Activated CD8-positive, alpha-beta memory T cell treated with anti-CD3 and anti-CD28 coated beads, Interleukin-2, amount 50 U/mL, for 48 hours (primary cell): Measurements from ENCODE around the gene XRCC1.
"Not testable (repeated sequence)": the region's sequence is repeated elsewhere in the genome, so short reads cannot be mapped to it uniquely, and the experiment has no call there.

Source experiments
- DNase-seq: peaks from one replicate; pipeline ENCODE4 v3.0.0-alpha.2; 2020

XRCC1 gene

DNA sequence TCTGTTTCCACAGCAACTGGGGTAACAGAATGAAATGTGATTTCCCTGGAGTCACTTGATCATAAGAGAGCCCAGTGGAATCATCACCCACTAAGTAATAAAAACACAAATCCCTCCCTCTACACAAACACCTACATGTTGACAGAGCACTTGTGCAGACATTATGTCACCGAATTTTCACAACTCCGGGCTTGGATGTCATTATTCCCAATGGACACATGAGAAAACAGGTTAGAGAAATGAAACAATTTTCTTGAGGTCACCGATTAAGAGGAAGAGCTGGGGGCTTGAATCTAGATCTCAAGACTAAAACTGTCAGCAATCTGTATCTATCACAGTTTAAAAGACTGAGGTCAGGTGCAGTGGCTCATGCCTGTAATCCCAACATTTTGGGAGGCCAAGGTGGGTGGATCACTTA lies 3.1 kb downstream of the XRCC1 start:
- no peak for DNase-seq

DNA sequence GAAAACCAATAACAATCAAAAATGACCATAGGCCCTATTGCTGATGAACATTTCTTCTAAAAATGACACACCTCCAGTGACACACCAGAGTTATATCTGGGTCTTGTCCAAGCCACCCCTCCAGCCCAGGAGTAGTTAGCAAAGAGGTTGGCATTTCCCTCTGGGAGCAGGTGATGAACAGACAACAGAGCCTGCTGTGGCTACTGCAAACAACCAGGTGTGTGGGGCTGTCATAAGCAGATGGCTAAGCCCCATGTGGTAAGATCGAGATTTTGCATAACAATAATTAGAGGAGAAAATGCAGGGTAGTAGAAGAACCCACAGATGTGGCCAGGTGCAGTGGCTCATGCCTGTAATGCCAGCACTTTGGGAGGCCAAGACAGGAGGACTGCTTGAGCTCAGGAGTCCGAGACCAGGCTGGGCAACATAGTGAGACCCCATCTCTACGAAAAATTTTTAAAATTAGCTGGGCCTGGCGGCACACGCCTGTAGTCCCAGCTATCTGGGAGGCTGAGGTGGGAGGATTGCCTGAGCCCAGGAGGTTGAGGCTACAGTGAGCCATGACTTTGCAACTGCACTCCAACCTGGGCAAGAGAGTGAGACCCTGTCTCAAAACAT lies 5.0 kb downstream of the XRCC1 start:
- DNase-seq, result no peak

DNA sequence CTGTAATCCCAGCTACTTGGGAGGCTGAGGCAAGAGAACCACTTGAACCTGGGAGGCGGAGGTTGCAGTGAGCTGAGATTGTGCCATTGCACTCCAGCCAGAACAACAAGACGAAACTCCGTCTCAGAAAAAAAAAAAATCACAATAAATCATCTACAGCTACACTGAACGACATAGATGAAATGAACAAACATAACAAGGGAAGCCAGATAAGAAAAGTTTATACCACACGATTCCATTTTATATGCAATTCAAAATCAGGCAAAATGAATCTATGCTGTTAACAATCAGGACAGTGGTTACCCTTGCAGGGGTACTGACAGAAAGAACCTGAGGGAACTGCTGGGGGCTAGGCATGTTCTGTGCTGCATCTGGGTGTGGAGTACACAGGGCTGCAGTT lies 5.7 kb downstream of the XRCC1 start:
- DNase-seq, result no peak

DNA sequence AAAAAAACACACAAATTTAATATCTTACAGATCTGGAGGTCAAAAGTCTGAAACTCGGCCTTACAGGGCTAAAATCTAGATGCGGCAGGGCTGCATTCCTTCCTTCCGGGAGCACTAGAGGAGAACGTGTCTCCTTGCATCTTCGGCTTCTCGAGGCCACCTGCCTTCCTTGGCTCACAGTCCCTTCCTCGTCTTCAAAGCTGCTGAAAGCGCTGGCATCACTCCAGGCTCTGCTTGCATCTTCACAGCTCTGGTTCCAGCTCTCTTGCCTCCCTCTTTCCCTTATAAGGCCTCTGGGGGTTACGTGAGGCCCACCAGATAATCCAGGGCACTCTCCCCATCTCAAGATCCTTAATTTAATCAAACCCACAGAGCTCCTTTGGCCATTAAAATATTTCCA lies 10.5 kb downstream of the XRCC1 start:
- no peak for DNase-seq

DNA sequence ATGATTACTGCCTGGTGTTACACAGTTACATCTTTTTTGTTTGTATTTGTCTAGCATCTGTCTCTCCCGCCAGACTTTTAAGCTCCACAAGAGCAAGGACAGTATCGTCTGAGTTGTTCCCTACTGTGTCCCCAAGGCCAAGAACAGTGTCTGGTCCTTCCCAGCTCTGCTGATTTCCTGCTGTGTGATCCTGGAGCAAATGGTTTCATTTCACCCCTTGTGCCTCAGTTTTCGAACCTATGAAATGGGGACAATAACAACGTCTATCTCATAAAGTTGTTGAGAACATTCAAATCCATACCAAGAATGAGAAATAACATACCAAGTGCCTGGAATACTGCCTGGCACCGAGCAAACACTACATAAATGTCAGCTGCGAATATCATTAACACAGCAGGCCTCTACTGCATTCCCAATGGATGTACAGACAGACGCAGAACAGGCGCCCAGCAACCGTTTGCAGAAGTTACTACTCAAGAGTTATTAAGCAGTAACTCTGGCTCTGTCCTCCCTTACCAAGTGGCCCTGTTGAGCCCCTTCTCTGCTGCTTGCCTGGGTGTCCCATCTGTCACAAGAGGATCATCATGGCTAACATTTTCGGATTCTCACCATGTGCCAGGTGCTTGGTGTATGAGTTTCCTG lies 11.4 kb downstream of the XRCC1 start:
- no peak for DNase-seq

DNA sequence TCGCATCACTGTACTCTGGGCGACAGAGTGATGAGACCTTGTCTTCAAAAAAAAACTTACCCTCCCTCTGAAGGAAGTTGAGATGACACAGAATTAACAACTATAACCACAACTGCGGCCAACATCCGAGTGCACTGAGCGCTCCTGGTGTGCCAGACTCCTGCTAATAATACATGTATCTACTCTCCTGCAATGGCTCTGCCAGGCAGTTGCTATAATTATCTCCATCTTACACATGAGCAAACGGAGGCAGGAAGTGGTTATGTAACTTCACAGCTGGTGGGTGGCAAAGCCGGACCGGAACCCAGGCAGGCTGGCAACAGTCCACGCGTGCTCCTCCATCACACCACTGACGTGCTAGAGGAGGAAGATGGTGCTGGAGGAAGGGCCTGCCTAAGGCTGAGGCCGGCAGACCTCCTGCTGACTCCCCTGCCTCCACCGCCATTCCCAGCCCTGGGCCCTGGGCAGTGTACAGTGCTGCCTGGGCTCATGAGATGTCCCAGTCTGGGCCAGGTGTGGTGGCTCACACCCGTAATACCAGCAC lies 12.6 kb downstream of the XRCC1 start:
- peak; percentile 75 for DNase-seq

DNA sequence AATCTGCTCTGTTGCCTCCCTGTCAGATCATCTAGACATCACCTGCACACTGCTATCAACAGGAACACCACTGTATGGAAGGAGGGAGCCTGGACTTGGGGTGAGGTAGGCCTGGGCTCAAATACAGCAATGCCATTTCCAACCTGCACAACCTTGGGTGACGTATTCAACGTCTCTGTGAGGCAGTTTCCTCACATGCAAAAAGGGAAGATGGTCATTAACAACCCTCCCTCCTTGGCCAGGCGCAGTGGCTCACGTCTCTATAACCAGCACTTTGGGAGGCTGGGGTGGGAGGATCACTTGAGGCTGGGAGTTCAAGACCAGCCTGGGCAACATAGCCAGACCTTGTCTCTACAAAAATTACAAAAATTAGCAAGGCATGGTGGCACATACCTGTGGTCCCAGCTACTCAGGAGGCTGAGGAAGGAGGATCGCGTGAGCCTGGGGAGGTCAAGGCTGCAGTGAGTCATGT lies 13.1 kb downstream of the XRCC1 start:
- DNase-seq, result no peak

DNA sequence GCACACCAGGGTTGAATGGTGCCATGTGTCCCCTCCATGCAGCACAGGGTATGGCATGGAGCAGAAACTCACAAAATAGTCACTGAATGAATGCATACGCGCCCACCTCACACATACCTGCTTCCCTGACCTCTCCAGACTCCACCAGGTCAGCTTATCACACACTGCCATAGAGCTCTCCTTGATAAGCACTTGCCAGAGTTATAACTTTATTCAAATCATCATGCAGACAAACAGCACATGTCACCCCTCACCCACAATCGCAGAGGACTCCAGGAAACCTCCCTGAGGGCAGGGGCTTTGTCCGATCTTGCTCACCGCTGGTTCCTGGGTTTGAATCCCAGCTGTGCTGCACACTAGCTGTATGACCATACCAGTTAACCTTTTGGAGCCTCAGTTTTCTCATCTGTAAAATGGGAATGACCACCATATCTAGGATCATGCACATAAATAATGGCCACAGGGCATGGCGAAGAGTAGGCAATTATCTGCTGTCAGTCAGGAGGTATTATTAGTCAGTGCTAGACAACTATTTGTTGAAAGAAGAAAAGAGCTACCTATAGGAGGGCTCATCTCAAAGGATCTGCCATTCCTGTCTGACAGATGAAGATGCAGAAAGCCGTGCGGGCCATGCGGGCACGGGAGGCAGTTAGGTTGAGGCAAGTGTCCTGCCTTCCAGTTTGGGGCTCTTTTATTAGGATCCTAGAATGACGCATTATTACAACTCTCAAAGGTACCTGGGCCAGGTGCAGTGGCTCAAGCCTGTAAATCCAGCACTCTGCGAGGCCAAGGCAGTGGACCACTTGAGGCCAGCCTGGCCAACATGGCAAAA lies 14.0 kb downstream of the XRCC1 start:
- no peak for DNase-seq

DNA sequence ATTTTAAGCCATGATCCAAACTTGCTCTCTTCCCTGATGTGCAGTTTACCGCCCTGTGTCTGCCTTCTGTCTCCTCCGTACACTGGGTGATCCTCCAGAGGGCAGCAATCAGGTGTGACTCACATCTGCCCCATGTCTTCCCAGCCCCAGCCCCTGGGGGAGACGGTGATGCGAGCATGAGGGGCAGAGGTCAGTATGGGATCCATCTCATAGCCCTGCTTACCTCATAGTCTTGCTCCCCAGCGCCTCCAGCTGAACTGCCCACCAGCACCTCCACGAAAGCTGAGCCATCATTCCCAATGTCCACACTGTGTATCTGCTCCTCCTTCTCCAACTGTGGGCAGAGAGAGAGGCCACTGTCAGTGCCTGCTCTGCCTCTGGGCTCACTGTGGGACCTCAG lies 14.6 kb downstream of the XRCC1 start:
- no peak for DNase-seq

DNA sequence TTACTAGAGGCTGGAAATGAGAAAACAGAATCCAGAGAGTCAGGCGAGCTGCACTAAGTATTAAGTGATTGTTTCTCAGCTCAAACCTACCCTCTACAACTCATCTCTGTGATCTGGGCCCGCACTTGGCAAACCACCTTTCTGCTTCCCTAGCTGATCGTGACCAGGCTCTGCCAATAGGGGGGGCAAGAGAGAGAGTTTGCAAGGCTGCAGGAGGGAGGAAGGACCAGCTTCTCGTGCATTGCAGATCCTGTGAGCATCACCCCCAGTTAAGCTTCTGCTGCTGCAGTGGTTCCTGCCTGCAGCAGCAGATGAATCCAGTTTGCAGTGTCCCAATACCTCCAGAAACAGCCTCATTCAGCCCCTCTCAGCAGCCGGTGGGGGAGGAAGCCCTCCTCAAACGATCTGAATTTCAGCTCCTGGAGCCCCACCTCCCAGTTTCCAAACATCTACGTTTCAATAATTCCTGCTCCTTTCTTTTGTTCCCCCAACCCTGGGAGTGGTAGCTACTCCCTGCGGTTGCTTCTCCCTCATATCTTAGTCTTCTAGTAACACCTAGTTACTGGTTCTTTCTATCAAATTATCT lies 20.0 kb downstream of the XRCC1 start:
- peak; percentile 86 for DNase-seq

DNA sequence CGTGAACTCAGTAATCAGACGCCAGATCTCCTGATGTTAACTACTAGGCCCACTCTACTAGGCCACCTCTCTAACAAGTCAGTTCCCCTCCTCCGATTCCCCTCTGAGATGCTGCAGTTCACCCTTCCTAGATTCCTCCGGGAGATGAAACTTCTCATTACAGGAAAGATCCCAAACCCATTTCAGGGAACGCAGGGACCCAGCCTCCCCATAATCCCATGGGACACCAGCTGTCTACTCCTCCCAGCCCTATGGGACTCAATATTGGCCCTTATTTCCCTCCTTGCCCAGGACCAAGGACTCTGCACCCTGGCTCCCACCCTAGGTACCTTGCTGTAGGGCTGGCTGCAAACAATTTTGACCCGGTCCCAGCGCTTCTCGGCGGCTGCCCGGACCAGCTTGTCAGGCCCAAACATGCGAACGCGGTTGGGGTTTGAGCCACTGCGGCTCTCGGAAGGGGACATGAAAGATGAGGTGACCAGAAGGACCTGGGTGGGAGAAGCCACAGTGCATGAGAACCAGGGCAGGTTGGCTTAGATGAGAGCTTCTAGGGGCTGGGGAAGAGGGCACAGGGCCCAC lies 20.9 kb downstream of the XRCC1 start:
- DNase-seq, result no peak

DNA sequence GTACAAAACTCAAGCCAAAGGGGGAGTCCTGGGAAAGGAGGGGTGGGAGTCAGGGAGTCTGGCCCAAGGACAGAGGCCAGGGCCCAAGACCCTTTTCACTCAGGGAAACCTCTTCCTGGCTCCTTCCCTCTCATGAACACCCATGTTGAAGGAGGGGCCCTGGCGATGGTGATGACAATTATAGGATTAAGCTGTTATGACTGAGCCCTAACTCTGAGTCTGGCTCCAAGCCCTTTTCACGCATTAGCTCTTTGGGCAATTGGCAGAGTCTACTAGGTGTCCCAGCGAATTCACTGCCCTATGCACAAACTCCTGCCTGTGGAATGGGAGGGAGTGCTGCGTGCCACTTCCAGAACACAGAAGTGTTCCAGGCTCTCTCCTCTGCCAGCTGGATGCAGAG lies 21.7 kb downstream of the XRCC1 start:
- DNase-seq, result no peak

DNA sequence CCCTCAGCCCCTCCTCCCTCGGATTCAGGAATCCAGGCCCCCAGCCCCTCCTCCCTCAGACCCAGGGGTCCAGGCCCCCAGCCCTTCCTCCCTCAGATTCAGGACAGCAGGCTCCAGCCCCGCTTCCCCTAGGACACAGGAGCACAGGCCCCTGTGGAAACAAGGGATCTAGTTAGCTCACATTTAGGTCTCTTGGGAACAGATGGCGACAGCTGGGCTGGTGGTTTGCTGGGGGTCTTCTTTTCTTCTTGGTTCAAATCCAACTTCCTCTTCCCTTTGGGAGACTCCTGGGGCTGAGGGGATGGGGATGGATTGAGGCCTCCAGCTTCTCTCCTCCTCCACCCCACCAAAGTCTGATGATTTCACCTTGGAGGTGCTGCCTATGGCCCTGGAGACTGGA lies 22.7 kb downstream of the XRCC1 start:
- DNase-seq, result no peak

DNA sequence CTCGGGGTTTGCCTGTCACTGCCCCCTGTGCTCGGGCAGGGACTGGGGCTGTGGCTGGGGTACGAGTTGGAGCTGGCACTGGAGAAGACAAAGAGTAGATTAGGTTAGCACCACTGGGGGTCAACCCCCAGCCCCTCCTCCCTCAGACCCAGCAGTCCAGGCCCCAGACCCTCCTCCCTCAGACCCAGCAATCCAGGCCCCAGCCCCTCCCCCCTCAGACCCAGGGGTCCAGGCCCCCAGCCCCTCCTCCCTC lies 23.2 kb downstream of the XRCC1 start:
- DNase-seq, result no peak

DNA sequence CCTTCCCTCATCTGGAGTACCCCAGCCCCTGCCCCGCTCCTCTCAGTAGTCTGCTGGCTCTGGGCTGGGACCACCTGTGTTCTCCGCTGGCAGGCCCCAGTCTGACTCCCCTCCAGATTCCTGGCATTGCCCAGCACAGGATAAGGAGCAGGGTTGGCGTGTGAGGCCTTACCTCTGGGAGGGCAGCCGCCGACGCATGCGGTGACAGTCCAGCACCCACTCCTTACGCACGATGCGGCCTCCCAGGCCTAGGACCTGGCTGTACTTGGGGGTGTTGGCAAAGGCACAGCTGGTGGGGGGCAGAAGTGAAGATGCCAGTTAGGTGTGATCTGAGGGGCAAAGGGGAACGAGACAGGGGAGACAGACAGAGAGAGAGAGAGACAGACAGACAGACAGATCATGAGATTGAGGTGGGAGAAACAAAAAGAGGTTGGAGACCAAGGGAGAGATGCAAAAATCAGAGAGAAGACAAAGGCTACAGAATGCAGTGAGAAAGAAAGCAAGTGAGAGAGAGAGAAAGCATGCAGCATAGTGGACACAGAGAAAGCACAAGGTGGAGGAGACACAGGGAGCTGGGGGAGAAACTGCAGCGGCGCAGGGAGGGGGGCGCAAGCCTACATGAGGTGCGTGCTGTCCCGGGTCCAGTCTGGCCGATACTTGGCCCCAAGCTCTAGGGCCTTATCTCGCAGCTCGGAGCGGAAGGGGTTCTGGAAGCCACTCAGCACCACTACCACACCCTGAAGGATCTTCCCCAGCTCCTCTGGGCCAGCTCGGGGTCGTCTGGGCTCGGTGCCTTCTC lies 23.7 kb downstream of the XRCC1 start:
- DNase-seq, result no peak

DNA sequence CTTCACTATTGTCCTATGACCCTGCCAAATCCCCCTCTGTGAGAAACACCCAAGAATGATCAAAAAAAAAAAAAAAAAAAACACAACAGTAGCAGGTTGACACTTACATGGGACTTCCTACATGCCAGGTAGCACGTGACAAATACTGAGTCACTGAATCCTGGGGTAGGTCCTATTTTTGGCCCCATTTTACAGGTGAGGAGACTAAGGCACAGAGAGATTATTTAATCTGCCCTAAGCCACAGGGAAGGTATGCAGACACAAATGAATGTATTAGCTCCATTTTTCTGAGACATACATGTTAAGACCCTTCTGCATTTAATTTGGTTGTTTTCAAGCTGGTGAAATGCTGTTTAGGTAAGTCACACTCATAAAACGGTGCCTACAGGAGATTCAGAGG lies 26.6 kb downstream of the XRCC1 start:
- DNase-seq, result no peak

DNA sequence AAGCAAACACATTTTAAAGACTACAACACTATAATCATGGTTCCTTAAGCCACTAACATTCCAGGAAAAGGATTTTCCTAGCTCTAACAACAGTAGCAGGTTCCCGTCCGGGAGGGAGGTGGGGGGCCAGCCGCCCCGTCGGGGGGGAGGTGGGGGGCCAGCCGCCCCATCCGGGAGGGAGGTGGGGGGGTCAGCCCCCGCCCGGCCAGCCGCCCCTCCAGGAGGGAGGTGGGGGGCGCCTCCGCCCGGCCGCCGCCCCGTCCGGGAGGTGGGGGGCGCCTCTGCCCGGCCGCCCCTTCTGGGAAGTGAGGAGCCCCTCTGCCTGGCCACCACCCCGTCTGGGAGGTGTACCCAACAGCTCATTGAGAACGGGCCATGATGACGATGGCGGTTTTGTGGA lies 27.4 kb downstream of the XRCC1 start:
- DNase-seq, result not testable (repeated sequence)

DNA sequence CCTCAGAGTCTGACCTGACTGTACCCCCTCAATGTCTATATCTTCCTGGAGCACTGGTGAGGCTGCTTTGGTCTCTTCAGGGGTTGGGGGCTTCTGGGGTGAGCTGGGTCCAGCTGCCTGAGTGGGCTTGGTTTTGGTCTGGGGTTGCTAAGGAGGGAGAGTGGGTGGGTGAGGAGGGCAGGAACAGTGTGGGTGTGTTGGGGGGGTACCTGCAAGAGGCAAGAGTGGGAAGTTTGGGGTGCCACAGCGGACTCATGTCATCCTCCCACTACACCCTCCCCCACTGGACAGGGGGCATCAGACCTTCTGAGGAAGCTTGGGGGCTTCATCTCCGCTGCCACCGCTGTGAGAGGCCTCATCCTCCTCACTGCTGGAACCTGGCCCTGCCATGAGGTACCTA lies 28.7 kb downstream of the XRCC1 start:
- DNase-seq, result no peak

DNA sequence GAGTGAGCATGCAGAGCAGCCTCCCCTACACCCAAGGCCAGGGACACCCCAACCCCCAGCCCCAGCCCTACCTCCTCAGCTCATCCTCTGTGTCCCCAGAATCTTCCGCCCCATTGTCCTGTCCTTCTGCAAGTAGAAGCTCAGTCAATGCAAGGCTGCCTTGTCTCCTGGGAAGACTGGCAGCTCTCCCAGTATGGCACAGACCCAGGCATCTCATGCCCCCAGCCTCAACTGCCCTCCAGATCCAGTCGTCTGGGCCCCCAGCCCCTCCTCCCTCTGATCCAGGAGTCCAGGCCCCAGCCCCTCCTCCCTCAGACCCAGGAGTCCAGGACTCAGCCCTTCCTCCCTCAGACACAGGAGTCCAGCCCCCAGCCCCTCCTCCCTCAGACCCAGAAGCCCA lies 29.3 kb downstream of the XRCC1 start:
- DNase-seq, result no peak

DNA sequence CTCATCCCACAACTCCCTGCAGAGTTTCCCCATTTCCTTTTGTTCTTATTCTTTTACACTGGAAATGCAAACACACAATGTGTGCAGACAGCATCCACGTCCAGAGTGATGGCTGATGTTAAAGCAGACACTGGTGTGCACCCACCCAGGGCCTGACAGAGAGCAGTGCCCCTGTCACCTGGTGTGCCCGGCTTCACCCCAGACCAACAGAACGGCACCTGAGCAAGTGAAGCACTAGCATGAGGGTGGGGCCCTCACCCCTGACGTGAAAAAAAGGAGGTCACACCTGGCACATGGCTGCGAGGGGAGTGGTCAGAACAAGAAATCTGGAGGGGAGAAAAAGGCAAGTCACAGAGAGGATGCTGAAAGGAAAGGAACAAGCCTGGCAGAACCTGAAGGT lies 30.1 kb downstream of the XRCC1 start:
- no peak for DNase-seq

DNA sequence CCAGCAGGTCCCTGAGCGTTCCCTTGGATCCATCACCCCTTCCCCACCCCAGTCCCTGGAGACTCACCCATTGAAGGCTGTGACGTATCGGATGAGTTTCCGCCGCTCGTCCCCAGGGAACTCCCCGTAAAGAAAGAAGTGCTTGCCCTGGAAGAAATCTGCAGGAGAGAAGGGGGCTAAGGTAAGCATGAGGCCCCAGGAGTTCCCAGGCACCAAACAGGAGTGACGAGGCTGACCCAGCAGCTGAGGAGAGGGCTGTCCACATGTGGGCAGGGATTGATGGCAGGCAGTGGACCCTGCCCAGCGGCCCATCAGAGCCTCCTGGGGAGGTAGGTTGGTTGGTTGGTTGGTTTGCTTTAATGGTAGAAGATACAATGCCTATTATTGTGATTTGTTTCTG lies 31.2 kb downstream of the XRCC1 start:
- DNase-seq, result no peak

DNA sequence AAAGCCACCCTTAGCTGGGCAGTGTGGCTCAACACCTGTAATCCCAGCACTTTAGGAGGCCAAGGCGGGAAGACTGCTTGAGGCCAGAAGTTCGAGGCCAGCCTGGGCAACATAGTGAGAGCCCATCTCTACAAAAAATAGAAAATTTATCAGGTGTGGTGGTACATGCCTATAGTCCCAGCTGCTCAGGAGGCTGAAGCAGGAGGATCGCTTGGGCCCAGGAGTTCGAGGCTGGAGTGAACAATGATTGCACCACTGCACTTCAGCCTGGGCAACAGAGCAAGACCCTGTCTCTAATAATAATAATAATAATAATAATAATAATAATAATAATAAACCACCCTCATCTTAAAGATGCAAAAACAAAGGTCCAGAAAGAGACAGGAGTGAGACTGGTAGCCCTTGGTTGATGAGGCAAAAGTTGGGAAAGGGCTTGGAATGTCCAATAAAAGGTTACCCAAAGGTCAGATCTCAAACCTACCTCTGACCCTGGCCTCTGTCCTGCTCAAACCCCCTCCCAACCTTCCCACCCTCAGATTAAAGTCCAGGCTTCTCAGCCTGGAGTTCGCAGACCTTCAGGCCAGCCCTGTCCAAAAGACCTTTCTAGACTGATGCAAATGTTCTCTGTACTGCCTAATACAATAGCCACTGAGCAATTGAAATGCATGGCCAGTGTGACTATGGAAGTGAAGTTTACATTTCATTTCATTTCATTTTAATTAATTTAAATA lies 33.2 kb downstream of the XRCC1 start:
- DNase-seq, result no peak
